UCSD-AML1 (cell line): ENCODE data around the gene LRP1B.
"Not testable (repeated sequence)": the region's sequence is repeated elsewhere in the genome, so short reads cannot be mapped to it uniquely, and the experiment has no call there.

Experiments
- DNase-seq: peaks from one replicate; lab custom pipeline; 2025; ENCODE audit not compliant: unreplicated experiment; lab: John Stamatoyannopoulos, UW

Gene LRP1B

DNA sequence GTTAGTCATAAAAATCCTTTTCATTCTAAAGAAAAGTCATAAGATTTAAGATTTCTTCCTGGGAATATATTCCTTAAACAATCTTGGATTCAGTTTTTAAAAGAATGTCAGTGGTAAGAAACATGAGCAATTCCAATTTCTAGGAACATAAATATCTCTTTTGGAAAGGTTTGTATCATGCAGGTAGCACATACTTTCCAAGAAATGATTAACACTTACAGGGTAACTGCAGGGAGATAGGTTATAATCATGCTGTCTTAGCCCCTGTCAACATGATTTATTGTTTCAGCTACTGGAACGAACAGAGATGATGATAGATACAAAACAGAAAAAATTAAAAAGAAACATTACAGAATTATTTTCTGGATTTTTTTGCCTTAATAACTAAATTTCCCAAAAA is 1537.7 kb downstream of the LRP1B start:
- no peak for DNase-seq

DNA sequence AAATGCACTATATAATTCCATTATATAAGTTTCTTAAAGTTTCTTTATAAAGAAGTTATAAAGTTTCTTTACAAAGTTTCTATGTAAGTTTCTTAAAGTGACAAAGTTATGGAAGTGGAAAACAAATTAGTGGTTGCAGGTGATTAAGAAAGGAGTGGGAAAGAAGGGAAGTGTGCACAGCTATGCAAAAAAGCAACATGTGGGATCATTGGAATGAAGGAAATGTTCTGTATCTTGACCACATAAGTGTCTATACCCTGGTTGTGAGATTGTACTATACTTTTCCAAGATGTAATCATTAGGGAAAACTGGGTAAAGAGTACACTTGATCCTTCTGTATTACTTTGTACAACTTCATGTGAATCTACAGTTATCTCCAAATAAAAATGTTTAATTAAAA is 1541.1 kb downstream of the LRP1B start:
- DNase-seq, result no peak

DNA sequence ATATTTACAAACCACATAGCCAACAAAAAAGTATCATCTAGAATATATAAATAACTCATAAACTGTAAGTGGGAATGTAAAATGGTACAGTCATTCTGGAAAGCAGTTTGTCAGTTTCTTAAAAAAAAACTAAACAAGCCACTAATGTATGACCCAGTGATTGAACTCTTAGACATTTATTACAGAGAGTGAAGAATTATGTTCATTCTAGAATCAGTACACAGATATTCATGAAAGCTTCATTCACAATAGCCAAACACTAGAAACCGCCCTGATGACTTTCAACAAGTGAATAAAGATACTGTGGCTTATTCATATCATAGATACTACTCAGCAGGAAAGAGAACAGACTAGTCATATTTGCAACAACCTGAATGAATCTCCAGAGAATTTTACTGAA is 1541.5 kb downstream of the LRP1B start:
- no peak for DNase-seq

DNA sequence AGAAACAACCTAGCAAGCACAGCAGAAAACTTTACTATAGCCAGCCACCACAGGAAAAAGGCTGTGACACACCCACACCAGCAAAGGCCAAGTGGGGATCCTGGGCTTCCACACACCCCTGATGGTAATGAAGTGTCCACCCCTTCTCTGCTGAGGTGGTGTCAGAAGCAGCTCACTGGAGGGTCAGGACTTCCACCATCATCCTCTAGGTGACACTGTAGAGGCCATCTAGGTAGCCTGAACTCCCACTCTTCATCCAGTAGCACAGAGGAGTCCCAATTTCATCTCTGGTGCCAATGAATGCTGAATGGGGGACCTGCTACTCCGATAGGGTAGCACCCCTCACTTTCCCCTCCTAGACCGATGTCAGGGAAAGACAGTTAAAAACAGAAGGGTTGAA is 1544.4 kb downstream of the LRP1B start:
- DNase-seq, result peak; percentile 10

DNA sequence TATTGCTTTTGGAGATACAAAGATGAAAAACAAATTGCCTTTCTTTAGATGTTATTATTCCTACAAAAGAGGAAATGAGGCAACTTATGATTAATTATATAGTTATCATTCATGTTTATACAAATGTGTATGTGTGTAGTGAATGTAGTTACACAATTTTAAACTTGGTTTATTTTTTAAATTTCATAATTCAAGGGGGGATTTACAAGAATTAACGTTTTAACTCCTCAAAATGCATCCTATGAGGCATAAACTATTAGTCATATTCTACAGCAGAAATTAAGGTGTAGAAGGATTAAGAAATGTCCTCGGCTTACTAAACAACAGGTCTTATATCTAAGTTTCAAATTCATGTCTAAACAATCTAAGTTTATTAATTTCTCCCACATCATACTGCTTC is 1545.8 kb downstream of the LRP1B start:
- DNase-seq, result no peak

DNA sequence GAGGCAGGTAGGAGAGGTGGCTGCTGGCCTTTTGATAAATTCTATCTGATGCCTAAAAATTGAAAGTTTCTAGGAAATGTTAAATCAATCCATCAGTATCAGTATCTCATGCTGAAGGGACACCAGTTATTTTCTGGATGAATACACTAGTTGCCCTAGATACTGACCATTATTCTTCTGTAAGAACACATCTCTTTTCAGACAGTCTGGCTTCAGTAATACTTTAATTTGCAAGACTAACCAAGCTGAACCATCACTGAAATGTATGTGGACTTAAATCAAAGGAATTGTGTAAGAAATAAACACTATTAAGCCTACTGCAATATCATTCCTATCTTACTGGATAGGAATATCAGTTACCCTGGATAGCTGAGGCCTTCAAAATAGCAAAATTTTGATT is 1546.3 kb downstream of the LRP1B start:
- no peak for DNase-seq

DNA sequence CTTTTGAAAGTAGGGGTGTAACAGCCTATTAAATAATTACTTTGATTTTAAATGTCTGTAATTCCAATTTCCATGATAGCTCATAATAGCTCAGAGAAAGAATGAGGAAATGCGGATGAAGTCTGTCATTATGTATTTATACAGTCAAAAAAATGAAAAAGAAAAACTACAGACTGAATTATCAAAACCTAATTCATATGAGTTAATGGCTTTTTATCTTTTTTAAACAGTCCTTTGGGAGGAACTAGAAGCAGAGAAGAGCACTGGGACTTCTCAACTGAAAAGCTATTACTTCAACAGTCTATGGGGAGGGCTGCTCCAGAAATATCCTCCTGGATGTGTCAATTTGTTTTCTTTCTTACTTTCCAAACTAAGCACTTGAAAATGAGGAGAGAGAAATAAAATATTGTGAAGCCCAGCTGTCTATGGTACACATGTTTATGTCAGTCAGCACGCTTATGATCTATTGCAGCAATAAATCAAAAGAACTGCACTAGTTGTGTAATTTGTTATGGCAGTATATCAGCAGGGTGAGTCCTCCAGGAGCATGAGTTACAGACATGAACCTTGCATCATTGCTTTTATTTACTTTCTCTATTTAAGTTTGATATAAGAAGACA is 1550.2 kb downstream of the LRP1B start:
- DNase-seq, result no peak

DNA sequence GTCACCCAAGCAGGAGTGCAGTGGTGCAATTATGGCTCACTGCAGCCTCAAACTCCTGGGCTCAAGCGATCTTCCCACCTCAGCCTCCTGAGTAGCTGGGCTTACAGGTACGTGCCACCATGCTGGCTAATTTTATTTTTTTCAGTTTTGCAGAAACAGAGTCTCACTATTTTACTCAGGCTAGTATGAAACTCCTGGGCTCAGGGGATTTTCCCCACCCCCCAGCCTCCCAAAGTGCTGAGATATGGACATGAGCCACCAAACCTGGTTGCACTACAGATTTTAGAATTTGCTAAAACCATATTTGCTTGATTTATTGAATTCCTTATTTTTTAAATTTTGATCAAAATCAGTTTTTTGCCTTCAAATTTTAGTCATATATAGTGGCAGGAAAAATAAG is 1553.4 kb downstream of the LRP1B start:
- no peak for DNase-seq

DNA sequence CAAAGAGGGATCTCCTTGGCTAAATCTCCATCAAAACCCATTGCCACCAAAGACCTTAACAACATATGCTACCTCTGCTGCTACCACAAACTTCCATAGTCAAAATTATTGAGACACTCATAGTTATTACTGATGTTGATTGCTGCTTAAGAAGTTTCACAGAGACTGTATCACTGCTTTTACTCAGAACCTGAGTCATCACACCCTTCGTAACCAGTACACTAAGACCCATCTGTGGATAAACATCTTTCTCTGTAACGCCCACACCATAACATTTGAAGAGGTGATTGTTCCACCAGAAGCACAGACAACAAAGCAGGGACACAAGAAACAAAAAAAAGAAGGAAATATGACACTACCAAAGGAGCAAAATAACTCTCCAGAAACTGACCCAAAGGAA is 1563.1 kb downstream of the LRP1B start:
- DNase-seq, result no peak

DNA sequence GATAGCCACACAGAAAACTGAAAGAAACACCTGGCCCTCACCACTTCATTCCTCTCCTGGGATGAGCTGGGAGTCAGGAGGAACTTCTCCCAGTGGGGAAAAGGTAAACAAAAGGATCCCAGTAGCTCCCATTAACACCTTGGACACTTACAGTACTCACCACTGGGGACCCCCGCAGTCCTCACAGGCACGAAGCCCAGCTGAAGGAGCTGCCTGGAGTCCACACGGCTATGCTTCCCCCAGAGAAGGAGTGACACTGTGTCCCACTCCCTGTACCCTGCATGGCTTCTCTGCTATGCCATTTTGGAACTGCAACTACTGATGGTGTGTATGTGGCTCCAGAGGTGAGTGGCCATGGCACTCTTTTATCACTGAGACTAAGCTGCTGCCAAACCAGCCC is 1565.1 kb downstream of the LRP1B start:
- DNase-seq, result no peak

DNA sequence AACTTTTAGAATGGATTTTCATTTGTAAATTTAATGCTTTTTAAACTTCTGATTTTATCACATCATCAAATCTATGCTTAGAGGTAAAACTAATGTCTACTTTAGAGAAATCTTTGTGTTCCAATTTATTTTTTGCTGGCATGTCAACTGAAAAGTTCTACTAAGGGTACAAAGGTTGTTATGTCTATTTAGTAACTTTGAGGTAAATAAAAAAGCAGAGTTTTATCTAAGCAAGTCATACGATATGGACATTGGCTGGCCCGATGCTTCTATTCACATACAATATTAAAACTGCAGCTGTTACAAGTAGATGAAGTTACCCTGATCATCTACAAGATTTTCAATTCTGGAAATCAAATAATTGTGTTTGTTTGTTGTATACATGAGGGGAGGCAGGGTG is 1575.1 kb downstream of the LRP1B start:
- DNase-seq, result no peak

DNA sequence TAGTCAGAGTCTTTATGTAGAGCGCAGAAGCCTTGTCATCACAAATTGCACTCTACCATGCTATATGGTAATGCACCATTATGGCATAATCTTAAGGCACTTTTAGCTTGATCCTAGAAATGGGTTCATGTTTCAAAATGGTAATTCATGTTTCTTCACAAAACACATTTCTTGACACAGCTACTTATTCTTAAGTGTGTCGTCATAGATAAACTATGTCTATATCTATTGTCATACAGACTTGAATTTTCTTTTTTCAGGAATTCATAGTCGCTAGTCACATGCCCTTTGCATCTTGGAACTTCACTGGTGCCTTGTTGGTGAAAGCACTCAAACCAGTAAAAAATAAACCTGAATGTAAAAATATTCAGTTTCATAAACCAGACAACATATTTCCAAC is 1578.2 kb downstream of the LRP1B start:
- DNase-seq, result no peak

DNA sequence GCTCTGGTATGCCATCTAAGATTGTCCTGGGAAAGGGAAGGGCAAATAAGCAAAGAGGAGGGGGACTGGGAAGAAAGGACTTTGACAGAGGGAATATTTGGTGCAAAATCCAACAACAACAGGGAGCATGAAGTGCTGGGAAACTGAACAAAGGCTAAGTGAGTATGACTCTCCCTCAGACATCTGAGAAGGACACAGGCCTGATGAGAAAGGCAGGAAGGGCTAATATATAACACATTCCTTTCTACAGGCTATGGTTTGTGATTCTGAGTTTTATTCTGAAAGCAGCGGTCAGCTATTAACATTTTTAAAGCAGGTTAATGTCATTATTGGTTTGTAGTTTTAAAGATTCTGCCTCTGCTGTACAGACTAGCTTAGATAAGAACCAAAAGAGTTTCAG is 1579.5 kb downstream of the LRP1B start:
- DNase-seq, result no peak

DNA sequence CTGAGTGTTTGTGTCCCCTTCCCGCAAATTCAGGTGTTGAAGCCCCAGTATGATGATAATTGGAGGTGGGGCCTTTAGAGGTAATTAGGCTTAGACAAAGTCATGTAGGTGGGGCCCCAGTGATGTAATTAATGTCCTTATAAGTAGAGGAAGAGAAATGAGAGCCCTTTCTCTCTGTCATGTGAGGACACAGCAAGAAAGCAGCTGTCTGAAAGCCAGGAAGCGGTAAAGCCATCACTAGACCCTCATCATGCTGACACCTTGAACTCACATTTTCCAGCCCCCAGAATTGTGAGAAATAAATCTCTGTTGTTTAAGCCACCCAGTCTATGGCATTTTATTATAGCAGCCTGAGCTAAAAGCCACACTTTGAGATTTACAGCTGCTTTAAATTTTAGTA is 1580.0 kb downstream of the LRP1B start:
- no peak for DNase-seq

DNA sequence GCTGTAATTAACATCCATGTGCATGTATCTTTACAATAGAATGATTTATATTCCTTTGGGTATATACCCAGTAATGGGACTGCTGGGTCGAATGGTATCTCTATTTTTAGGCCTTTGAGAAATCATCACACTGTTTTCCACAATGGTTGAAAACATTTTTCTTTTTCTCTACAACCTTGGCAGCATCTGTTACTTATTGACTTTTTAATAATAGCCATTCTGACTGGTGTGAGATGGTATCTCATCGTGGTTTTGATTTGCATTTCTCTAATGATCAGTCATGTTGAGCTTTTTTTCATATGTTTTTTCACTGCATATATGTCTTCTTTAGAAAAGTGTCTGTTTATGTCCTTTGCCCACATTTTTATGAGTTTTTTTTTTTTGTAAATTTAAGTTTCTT is 1586.0 kb downstream of the LRP1B start:
- not testable (repeated sequence) for DNase-seq

DNA sequence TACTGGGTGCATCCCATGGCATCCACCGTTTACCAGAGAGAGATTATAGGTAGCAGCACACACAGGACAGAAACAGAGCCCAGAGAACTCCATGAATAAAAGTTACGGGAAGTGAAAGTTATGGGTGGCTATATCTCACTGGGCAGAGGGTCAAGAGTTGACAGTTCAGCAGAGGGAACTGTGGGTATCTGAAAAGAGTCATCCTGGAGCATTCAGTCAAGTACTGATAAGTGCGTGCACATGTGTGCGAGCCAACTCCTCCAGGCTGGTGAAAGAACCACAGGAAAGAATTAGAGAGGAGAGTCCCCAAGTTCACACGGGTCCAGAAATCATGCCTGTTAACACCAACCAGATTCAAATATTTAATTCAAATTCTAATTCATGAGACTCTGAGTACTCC is 1588.2 kb downstream of the LRP1B start:
- no peak for DNase-seq

DNA sequence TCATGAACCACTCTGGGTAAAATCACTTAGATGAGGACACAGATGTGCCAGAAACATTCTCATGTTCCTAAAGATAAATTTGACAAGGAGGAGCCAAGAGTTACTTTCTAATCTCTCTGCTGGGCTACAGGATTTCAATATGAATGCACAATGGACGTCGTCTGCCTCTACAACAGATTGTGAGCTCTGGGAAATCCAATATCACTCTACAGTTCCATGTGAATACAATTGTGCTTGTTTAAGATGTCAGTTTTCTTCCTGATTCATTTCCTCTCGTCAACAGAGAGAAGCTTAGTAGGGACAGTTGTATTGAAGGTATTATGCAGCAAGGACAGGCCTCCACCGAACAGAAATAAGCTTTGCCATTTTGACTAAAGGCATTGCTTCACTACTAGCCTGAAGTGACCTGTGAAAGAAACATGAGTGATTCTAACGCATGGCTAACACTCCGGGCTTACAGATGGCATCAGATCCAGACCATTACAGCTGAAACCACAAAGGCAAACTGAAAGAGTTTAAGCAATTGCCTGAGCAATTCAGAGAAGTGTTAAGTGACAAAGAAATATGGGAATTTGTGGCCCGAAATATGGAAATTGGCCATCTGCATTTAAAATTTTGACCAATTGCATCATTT is 1591.5 kb downstream of the LRP1B start:
- no peak for DNase-seq

DNA sequence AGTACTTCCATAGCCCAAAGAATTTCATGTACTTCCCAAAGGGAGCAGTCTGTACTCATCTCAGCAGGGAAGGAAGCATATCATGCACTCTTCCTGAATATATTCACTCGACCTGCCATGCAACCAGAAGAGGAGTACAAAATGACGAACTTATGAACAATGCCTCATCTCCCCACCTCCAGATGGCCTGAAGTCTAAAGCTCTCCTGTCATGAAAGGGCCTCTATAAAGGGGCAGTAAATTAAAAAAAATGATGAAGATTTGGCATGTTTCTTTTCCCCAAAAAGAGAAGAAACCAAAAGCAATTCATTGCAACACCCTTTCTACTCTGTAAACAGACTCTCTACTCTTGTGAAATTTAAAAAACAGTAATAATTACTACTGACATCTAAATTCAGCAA is 1601.1 kb downstream of the LRP1B start:
- DNase-seq, result no peak

DNA sequence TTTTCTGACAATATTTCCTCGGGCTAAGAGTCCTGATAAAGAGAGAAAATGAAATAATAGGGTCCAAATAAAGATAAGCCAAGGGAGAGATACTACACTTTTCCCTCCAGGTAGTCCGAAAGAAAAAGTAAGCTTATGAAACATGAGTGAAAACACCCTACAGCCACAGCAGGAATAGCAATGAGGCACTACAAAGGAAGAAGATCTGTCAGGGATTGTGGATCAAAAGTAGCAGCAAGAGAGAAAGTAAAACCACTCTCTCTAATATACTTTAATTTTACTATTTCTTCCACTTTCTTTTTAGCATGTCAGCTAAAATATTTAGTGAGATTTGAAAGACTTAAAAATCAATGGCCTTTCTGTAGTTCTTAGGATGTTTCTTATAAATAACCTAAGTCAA is 1601.8 kb downstream of the LRP1B start:
- no peak for DNase-seq

DNA sequence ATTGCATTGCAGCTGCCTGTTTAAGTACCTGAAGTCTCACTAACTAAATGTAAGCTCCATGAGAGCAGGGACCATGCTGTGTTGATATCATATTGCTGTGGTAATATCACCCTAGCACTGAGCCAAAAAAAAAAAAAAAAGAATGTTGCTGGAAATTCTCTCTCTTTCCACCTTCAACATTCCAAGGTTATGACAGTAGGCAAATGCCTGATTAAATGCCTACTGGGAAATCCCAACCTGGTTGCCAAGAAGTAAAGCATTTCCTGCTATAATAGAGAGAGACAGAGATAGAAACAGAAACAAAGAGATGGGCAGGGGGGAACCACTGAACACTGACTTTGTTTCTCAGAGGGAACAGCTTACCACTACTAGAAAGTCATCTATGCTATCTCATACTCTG is 1604.2 kb downstream of the LRP1B start:
- no peak for DNase-seq

DNA sequence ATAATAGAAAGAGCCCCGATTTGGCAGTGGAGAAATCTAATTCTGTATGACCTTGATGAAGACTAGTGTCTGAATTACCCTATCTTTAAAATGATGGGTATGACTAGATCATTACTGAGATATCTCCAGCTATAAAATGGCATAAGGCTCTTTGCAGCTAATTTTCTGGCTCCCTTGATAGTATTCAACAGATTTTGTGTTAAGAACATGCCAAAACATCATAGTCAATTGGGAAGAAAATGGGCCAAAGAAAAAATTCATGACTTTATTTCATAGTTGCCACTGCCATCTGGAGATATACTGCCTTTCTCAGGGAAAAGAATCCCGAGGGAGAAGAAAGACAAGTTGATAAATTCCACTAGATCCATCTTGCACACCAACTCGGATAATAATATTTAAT is 1618.7 kb downstream of the LRP1B start:
- DNase-seq, result no peak

DNA sequence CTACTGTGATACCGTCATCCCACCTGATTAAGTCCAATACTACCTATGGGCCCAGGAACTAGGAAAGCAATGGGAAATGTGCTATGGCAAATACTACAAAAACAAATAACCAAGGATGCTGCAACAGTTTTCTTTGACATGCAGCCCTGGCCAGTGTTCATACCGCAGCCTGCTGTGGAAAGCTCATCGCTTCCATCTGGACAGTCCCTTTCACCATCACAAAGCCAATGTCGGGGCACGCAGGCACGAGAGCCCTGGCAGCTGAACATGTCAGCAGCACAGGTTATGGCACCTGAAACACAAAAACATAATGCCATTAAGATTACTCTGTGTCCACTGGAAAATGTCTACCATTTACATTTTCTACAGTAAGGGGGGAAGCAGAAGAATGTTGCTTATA is 1621.1 kb downstream of the LRP1B start:
- no peak for DNase-seq

DNA sequence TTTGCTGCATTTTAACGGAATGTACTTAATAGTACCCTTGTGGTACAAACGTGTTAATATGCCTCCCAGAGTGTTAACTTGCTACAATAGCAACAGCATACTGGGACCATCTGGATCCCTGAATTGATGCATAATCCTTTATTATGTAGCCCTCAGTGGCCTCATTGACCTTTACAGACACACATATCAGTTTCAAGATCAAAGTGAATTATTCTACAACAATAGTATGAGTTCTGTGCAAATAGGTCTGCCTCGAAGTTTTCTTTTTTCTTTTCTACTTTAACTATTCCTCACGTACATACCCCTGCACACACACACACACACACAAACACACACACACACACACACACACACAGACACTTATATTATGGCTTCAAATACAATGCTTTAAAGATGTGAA is 1622.1 kb downstream of the LRP1B start:
- DNase-seq, result no peak
